Retina (tissue), 1 donor: Measurements from ENCODE around the gene FNDC3B.

ENCODE experiments used
- DNase-seq: peaks from one replicate; pipeline ENCODE4 v3.0.0-alpha.2; 2016

The FNDC3B gene

DNA sequence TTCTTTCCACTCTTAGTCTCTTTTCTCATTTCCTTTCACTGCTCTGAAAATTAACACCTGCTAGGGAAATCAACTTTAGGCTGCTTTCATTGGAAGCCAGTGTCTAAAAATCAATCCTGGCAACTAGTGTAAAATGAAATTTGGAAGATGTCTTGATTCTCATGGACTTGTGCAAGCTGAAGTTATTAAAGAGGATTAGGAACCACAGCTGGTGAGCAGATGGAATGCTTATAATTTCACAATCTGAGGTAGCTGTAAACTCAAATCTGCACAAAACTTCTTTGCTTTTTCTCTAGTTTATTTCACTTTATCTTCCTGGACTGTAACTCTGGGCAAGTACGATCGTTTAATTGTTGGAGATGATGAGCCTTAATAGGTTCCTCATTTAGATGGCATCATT lies 233.3 kb downstream of the FNDC3B start:
- DNase-seq: no peak

DNA sequence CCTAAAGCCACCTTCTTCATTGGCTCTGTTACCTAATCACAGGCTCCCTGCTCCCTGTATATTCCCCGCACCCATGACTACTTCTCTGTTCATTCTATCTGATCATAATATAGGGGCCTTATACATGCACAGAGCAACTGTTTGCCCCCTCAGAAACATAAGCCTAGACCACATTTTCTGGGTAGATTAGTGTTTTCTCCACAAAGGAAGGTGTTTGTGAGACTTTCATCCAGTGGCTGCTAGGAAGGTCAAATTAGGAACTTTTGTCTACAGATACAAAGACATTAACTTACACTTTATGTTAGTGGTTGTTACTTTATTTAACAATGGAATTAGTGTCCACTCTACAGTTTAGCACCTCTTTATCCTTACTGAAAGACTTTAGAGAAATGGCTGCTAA lies 234.0 kb downstream of the FNDC3B start:
- DNase-seq: no peak

DNA sequence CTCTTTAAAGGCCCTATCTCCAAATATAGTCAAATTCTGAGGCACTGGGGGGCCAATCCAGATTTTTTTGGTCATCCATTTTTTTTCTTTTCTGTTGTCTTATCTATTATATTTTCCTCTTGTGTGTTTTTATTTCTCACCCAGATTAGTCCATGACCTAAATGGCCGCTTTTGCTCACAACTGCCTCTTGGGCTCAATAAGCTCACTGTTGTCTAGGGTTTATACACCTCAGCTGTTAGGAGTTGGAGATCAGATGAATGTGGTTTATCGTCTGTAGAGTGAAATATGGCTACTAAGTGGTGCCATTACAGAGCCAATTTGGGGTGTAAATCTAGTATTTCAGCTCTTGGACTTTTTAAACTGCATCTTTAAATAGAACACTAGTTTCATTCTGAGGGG lies 235.5 kb downstream of the FNDC3B start:
- no peak for DNase-seq

GRCh38 chr3:172275586-172275985 lies 236.2 kb downstream of the FNDC3B start:
- DNase-seq: peak; percentile 32

DNA sequence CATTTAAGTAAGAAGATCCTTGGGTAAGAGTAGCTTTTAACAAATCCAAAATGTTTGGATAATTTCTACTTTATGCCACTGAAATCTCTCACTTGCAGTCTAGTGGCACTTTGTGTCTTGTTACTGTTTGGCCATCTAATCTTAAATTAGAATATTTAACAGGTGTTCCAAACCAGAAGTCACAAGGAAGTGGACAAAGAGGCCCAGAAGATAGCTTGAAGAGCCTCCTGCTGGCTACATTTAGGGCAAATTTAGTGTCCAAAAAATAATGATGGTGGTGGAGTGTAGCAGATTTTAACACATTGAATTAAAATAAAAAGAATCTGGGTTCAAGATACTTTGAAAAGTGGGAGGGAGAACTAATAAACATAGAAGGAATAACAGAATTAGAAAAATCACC lies 236.7 kb downstream of the FNDC3B start:
- no peak for DNase-seq

- DNase-seq: no peak
Observed at GRCh38 chr3:172277151-172277652, 237.8 kb downstream of the FNDC3B start.

DNA sequence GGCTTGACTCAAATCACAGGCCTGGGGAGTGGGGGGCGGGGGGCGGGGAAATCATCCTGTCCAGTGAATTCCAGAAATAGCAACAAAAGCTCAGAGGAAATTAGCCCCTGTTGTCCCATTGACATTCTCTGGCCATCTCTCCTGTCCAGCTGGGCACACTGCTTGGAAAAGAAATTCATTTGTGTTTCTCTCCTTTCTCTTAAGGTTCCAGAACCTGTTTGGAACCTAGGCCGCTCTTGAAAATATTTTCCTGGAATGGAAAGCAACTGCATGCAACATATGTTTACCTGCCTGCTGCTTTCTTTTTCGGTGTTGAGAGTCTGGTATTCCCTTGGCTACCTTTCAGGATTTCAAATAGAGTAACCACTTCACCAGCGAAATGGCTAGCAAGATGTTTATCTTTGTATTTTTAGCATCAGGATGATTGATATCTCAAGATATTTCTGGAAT lies 239.8 kb downstream of the FNDC3B start:
- DNase-seq: no peak

DNA sequence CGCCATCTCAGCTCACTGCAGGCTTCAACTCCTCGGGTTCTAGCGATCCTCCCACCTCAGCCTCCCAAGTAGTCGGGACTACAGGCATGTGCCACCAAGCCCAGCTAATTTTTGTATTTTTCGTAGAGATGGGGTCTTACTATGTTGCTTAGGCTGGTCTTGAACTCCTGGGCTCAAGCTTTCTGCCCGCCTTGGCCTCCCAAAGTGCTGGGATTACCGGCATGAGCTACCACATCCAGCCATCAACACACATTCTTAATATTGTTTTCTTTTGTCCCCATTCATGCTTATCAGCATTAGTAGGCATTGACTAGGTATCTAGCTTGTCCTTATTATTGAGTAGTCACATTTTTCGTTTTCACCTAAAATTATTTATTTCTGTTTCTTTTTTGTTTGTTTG lies 240.6 kb downstream of the FNDC3B start:
- DNase-seq: no peak

DNA sequence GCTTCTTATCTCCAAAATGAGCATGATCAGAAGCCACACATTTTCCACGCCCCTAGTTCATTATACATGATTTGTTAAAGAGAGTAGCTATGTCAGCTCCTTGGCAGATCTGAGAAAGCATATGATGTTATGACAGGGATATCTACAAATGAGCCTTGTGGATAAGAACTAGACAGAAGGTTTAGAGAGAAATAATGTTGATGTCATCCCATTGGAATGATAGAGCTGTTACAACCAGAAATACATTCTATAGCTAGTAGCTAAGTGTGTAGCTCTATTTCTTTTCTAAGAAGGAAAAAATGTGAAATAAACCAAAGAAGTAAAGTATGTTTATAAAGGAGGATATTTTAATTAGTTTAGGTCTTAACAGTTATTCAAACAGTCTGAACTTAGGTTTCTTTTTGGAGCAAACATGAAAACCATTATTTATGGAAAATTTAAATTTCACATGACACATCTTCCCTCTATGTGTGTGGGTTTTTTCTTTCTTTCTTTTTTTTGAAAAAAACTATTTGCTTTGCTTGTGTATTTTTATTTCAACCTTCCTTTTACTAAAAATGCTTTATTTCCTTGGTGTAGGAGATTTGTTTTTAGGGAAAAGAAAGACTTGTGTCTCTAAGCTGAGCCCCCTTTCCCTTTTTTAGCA lies 241.2 kb downstream of the FNDC3B start:
- DNase-seq: no peak

DNA sequence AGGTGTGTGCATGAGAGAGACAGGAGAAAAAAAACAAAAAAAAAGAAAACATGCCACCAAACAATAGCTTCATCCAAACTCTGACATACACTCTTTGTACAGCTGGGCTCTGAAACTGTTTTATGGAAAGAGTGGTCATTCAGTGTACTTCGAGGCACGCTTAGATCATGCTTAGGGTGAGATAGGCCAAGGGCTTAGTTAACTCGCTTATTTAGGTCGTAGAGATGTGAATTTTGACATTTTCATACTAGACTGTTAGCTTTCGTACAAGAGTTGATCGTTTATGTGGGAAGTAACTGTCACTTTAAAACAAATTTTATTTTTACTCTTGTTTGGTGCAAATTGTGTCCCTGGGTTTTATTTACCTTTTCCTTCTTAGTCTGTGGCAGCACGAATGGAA lies 242.5 kb downstream of the FNDC3B start:
- no peak for DNase-seq

GRCh38 chr3:172282850-172283249 lies 243.5 kb downstream of the FNDC3B start:
- DNase-seq: no peak

- no peak for DNase-seq
Observed at GRCh38 chr3:172283841-172284357, 244.5 kb downstream of the FNDC3B start.

- DNase-seq: no peak
Observed at GRCh38 chr3:172285844-172286243, 246.5 kb downstream of the FNDC3B start.

- no peak for DNase-seq
Observed at GRCh38 chr3:172286548-172287148, 247.3 kb downstream of the FNDC3B start.

GRCh38 chr3:172287937-172288477 lies 248.6 kb downstream of the FNDC3B start:
- DNase-seq: no peak

- no peak for DNase-seq
Observed at GRCh38 chr3:172288651-172289050, 249.3 kb downstream of the FNDC3B start.

DNA sequence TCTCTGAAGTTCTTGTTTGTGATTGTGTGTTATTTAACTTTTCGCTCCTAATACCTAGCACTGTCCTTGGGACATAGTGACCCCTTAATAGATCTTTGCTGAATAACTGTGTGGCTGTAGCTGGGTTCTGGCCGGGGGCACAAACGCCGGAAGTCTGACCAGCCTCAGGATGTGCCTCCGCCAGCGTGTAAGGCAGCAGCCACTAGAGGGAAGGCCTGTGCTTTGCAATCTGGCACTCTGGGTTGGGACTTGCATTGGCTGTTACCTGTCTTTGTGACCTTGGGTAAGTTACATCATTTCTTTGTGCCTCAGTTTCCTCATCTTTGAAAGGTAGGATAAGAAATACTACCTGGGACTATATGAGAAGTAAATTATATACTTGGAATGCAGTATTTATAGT lies 250.2 kb downstream of the FNDC3B start:
- no peak for DNase-seq

- no peak for DNase-seq
Observed at GRCh38 chr3:172290457-172290856, 251.1 kb downstream of the FNDC3B start.

- DNase-seq: no peak
Observed at GRCh38 chr3:172291650-172292049, 252.3 kb downstream of the FNDC3B start.

GRCh38 chr3:172292422-172292821 lies 253.0 kb downstream of the FNDC3B start:
- DNase-seq: no peak

DNA sequence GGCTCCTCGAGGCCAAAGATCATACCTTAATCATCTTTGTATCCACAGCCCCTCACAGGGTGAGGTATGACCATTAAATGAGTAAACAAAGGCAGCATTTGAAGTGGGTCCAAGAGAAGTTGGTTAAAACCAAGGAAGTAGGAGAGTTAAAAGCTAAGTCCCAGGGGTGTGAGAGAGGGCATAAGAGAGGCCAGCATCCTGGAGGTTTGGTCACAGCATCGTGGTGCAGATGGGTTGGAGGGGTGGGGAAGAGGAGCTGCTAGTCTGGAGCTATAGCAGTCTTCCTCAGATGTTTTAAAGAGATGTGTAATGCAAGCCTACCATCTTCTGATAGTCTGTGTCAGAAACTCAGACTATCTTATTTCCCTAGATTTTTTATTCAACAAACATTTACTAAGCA lies 253.7 kb downstream of the FNDC3B start:
- DNase-seq: no peak

GRCh38 chr3:172294223-172294806 lies 254.9 kb downstream of the FNDC3B start:
- DNase-seq: no peak

DNA sequence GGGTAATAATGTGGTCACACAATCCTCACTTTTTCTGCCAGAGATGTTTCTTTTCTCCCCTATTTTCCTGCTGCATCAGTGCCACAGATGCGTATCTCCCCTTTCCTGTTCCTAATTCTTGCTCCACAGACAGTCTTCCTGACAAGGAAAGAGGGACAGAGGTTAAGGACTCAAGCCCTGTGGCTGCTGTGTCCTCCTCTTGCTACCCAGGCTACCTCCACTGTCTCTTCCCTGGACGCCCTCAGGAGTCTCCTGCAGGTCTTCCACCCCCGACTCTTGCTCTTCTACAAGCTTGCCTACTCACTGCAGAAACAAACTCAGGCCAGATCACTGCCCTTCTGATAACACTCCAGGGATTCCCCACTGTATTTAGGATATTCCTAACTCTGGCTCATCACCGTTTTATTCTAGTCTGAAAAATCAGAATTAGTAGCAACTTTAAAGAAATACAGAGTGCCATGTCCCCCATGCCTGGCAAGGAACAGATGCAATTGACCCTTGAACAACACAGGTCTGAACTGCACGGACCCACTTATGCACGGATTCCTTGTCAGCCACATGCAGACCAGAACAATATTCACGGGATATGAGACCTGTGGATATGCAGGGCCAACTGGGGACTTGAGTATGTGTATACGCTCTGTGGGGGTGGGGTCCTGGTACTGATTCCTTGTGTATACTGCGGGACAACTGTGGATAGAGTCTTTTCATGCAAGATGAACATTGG lies 257.0 kb downstream of the FNDC3B start:
- no peak for DNase-seq
